K562 treated with DMSO at 1 percent for 12 hours (cell line): Measurements from ENCODE around the gene CLEC5A. TPM values are rescaled to one million over a fixed set of nuclear protein-coding genes. Genes with fewer than 3 reads are reported as not detected.

ENCODE experiments used
- total RNA-seq: library from RNA; unstranded; fragments of 300-600 nt; gene quantifications from 2 replicates; pipeline ENCODE4 v1.2.3, GENCODE V29; 2022; ENCODE audit not compliant: insufficient read depth

Gene CLEC5A
- not detected in 2 replicates for total RNA-seq

GRCh38 chr7:141946796-141947195, at the start of gene CLEC5A:
TSS of gene CLEC5A (minus strand) at chr7:141946974. CDS start at chr7:141946292, 682 bp downstream.

GRCh38 chr7:141973673-141974072, 26.9 kb upstream of the CLEC5A start, which contains the start of gene TAS2R38:
TSS of gene TAS2R38 (minus strand) at chr7:141973773. CDS start at chr7:141973689, 84 bp downstream.

GRCh38 chr7:141916099-141916498, 30.7 kb downstream of the CLEC5A start, which contains the start of gene OR9A4:
TSS of gene OR9A4 (plus strand) at chr7:141916399. CDS start at chr7:141918876, 2,477 bp downstream.

Other genes starting within 250 kb of the CLEC5A start
- gene DENND11, start 244.8 kb downstream of the CLEC5A start, total RNA-seq, result 0.59 TPM in 1 of 2 replicates, not detected in the other
- not detected in 2 replicates for gene WEE2, start 238.6 kb downstream of the CLEC5A start, total RNA-seq
- gene SSBP1, start 208.6 kb downstream of the CLEC5A start, total RNA-seq, result 243 and 301 TPM in 2 replicates
- gene TAS2R3, start 182.9 kb downstream of the CLEC5A start, total RNA-seq, result not detected in 2 replicates
- 0.86 TPM in 1 of 2 replicates, not detected in the other for gene TAS2R4, start 170.3 kb downstream of the CLEC5A start, total RNA-seq
- gene TAS2R5, start 156.8 kb downstream of the CLEC5A start, total RNA-seq, result 0.91 TPM in 1 of 2 replicates, not detected in the other
- not detected in 2 replicates for gene PRSS37, start 105.5 kb downstream of the CLEC5A start, total RNA-seq
- gene OR9A4, start 30.6 kb downstream of the CLEC5A start, total RNA-seq, result not detected in 2 replicates
- gene TAS2R38, start 26.8 kb upstream of the CLEC5A start, total RNA-seq, result not detected in 2 replicates
- 0.39 TPM in 1 of 2 replicates, not detected in the other for gene MGAM, start 48.9 kb upstream of the CLEC5A start, total RNA-seq
- gene MGAM2, start 164.7 kb upstream of the CLEC5A start, total RNA-seq, result 0.32 TPM in 1 of 2 replicates, not detected in the other